ENCODE data around the gene LCN6.

The LCN6 gene

GRCh38 chr9:136738960-136739359 is 9.4 kb downstream of the LCN6 start:
- Histone ChIP-seq H3K4me2 (ENCODE audit: low read length) (no peak overlapping the region), H3K36me3 (ENCODE audit: insufficient read depth, low read length) (no peaks in the 10 kb centered on the region), H3K4me1 (ENCODE audit: control insufficient read depth, insufficient read depth, low read length) (peaks cover 8% of the 10 kb centered on the region), H3K27me3 (ENCODE audit: control insufficient read depth, insufficient read depth, low read length) (peaks cover 57% of the 10 kb centered on the region), H3K9me3 (replicated peaks; ENCODE audit: low read length) (no peaks in the 10 kb centered on the region), H3K9ac (ENCODE audit: low read depth, low read length) (no peak overlapping the region), H3K4me3 (ENCODE audit: low read length) (no peak overlapping the region)

- H3K27me3 ChIP-seq (ENCODE audit: control insufficient read depth, insufficient read depth, low read length) = peaks cover 28% of the 10 kb centered on the region
- no peak overlapping the region for H3K4me3 ChIP-seq (ENCODE audit: low read length)
- H3K4me1 ChIP-seq (ENCODE audit: control insufficient read depth, insufficient read depth, low read length) = peaks cover under 1% of the 10 kb centered on the region
- H3K9ac ChIP-seq (ENCODE audit: low read depth, low read length) = no peak overlapping the region
- no peak overlapping the region for H3K4me2 ChIP-seq (ENCODE audit: low read length)
- H3K36me3 ChIP-seq (ENCODE audit: insufficient read depth, low read length) = no peaks in the 10 kb centered on the region
- no peaks in the 10 kb centered on the region for H3K9me3 ChIP-seq (replicated peaks; ENCODE audit: low read length)
These were observed 12.4 kb downstream of the LCN6 start for GRCh38 chr9:136735812-136736480.

DNA sequence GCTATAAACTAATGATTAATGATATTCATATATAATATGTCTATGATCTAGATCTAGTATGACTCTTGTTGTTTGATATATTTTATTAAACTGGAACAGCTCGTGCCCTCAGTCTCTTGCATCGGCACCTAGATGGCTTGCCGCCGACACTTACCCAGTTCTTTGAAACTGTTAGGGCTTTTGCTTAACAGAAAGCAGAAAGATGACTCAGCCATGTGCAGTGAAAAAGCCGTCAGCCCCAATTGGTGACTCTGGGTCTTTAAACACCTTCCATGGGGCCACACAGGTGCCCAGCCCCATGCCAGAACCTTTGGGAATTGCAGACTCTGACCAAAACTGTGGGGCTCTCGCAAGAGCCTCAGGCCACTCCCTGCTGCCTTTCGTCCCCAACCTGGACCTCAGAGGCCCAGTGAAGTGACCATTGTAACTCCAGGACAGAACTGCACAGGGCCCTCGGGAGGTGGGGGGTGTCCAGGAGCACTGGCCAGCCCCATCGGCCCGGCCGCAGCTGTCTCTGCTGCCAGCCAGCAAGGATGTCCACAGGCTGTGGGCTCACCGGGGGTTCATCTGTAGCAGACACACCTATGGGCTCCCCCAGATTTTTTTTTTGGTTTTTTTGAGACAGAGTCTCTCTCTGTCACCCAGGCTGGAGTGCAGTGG is 13.4 kb downstream of the LCN6 start:
- H3K36me3 ChIP-seq (ENCODE audit: insufficient read depth, low read length) = no peaks in the 10 kb centered on the region

DNA sequence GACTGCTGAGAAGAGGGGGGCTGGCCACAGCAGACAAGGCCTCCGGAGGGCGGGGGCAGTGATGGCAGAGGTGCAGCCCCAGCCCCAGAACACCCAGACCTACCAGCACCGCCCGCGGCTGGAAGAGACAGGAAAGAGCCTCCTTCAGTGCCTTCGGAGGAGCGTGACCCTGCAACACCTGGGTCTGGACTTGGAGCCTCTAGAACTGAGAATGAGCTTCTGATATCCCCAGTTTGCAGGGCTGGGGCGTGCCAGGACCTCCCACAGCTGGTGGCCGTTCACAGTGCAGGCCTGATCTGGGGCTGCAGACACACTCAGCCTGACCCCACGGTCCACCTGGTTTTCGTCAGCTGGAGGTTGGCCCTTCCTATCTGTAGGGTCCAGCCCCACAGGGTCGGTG is 14.7 kb downstream of the LCN6 start:
- Histone ChIP-seq H3K36me3 (ENCODE audit: insufficient read depth, low read length) (no peaks in the 10 kb centered on the region), H3K4me3 (ENCODE audit: low read length) (no peak overlapping the region), H3K4me2 (ENCODE audit: low read length) (no peak overlapping the region), H3K9me3 (replicated peaks; ENCODE audit: low read length) (no peaks in the 10 kb centered on the region), H3K9ac (ENCODE audit: low read depth, low read length) (no peak overlapping the region), H3K4me1 (ENCODE audit: control insufficient read depth, insufficient read depth, low read length) (peaks cover 8% of the 10 kb centered on the region), H3K27me3 (ENCODE audit: control insufficient read depth, insufficient read depth, low read length) (peaks cover 6% of the 10 kb centered on the region)

More for the DNA sequence above, 13.4 kb downstream of the LCN6 start:
- no peaks in the 10 kb centered on the region for H3K9me3 ChIP-seq (replicated peaks; ENCODE audit: low read length)
- H3K27me3 ChIP-seq (ENCODE audit: control insufficient read depth, insufficient read depth, low read length) = peaks cover 19% of the 10 kb centered on the region
- no peak overlapping the region for H3K4me2 ChIP-seq (ENCODE audit: low read length)
- no peaks in the 10 kb centered on the region for H3K4me1 ChIP-seq (ENCODE audit: control insufficient read depth, insufficient read depth, low read length)
- no peak overlapping the region for H3K9ac ChIP-seq (ENCODE audit: low read depth, low read length)
- no peak overlapping the region for H3K4me3 ChIP-seq (ENCODE audit: low read length)

GRCh38 chr9:136732444-136733178 is 15.7 kb downstream of the LCN6 start:
- Histone ChIP-seq H3K36me3 (ENCODE audit: insufficient read depth, low read length) (no peaks in the 10 kb centered on the region), H3K27me3 (ENCODE audit: control insufficient read depth, insufficient read depth, low read length) (no peaks in the 10 kb centered on the region), H3K4me2 (ENCODE audit: low read length) (no peak overlapping the region), H3K9ac (ENCODE audit: low read depth, low read length) (no peak overlapping the region), H3K9me3 (replicated peaks; ENCODE audit: low read length) (no peaks in the 10 kb centered on the region), H3K4me3 (ENCODE audit: low read length) (no peak overlapping the region), H3K4me1 (ENCODE audit: control insufficient read depth, insufficient read depth, low read length) (peaks cover 8% of the 10 kb centered on the region)

GRCh38 chr9:136729926-136730325 is 18.4 kb downstream of the LCN6 start:
- Histone ChIP-seq H3K4me1 (ENCODE audit: control insufficient read depth, insufficient read depth, low read length) (peaks cover 25% of the 10 kb centered on the region), H3K4me3 (ENCODE audit: low read length) (no peak overlapping the region), H3K9me3 (replicated peaks; ENCODE audit: low read length) (no peaks in the 10 kb centered on the region), H3K27me3 (ENCODE audit: control insufficient read depth, insufficient read depth, low read length) (no peaks in the 10 kb centered on the region), H3K4me2 (ENCODE audit: low read length) (peak overlapping the region; percentile 99), H3K9ac (ENCODE audit: low read depth, low read length) (no peak overlapping the region), H3K36me3 (ENCODE audit: insufficient read depth, low read length) (peaks cover 18% of the 10 kb centered on the region)

DNA sequence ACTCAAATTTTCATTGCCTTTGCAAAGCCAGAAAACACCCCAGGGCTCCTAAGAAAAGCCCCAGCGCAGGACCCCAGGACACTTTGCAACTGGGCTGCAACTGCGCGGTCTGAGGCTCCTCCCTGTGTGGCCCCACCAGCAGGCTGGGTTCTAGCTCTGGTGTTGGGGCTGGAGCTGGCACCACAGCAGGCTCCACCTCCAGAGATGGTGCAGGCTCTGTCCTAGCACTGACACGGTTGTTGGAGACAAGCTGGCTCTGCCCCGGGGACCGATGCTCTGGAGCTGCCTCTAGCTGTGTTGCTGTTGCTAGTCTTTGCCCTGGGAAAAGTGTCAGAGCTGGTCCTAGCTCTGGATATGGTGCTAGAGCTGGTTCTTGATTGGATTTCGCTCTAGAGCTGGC is 19.2 kb downstream of the LCN6 start:
- H3K27me3 ChIP-seq (ENCODE audit: control insufficient read depth, insufficient read depth, low read length) = no peaks in the 10 kb centered on the region
- H3K4me2 ChIP-seq (ENCODE audit: low read length) = peak overlapping the region; percentile 99
- peak overlapping the region; percentile 96 for H3K4me3 ChIP-seq (ENCODE audit: low read length)
- H3K9ac ChIP-seq (ENCODE audit: low read depth, low read length) = peak overlapping the region; percentile 95
- no peaks in the 10 kb centered on the region for H3K9me3 ChIP-seq (replicated peaks; ENCODE audit: low read length)
- H3K4me1 ChIP-seq (ENCODE audit: control insufficient read depth, insufficient read depth, low read length) = peaks cover 25% of the 10 kb centered on the region
- peaks cover 26% of the 10 kb centered on the region for H3K36me3 ChIP-seq (ENCODE audit: insufficient read depth, low read length)

- no peaks in the 10 kb centered on the region for H3K9me3 ChIP-seq (replicated peaks; ENCODE audit: low read length)
- peak overlapping the region; percentile 99 for H3K4me2 ChIP-seq (ENCODE audit: low read length)
- peaks cover 31% of the 10 kb centered on the region for H3K36me3 ChIP-seq (ENCODE audit: insufficient read depth, low read length)
- peak overlapping the region; percentile 95 for H3K9ac ChIP-seq (ENCODE audit: low read depth, low read length)
- H3K4me3 ChIP-seq (ENCODE audit: low read length) = peak overlapping the region; percentile 96
- H3K4me1 ChIP-seq (ENCODE audit: control insufficient read depth, insufficient read depth, low read length) = peaks cover 25% of the 10 kb centered on the region
- H3K27me3 ChIP-seq (ENCODE audit: control insufficient read depth, insufficient read depth, low read length) = no peaks in the 10 kb centered on the region
These were observed 19.7 kb downstream of the LCN6 start for GRCh38 chr9:136728548-136729123.

DNA sequence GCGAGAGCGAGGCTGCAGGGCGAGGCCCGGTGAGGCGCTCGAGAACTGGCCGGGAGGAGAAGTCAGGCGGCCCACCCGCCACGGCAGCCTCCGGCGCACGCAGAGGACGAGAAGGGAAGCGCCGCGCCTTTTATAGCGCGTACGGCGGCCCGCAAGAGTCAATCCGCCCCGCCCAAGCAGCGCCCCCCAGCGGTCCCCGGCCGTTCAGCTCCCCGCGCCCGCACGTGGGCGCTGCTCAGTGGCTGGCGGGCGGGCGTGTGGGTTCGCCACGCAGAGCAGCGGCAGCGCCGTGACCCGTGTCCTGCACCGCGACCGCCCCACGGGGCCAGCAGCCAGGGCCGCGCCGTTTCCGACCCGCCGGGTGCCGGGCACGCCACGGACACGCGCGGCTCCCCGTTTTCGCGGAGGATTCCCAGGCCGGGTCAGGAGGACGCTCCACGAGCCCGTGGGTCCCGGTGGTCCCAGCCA is 20.2 kb downstream of the LCN6 start:
- Histone ChIP-seq H3K9ac (ENCODE audit: low read depth, low read length) (peak overlapping the region; percentile 95), H3K9me3 (replicated peaks; ENCODE audit: low read length) (no peaks in the 10 kb centered on the region), H3K27me3 (ENCODE audit: control insufficient read depth, insufficient read depth, low read length) (no peaks in the 10 kb centered on the region), H3K4me3 (ENCODE audit: low read length) (peak overlapping the region; percentile 96), H3K4me2 (ENCODE audit: low read length) (peak overlapping the region; percentile 99), H3K4me1 (ENCODE audit: control insufficient read depth, insufficient read depth, low read length) (peaks cover 25% of the 10 kb centered on the region), H3K36me3 (ENCODE audit: insufficient read depth, low read length) (peaks cover 37% of the 10 kb centered on the region)

- H3K9ac ChIP-seq (ENCODE audit: low read depth, low read length) = peak overlapping the region; percentile 95
- peaks cover 25% of the 10 kb centered on the region for H3K4me1 ChIP-seq (ENCODE audit: control insufficient read depth, insufficient read depth, low read length)
- H3K4me3 ChIP-seq (ENCODE audit: low read length) = peak overlapping the region; percentile 96
- no peaks in the 10 kb centered on the region for H3K9me3 ChIP-seq (replicated peaks; ENCODE audit: low read length)
- no peaks in the 10 kb centered on the region for H3K27me3 ChIP-seq (ENCODE audit: control insufficient read depth, insufficient read depth, low read length)
- peaks cover 44% of the 10 kb centered on the region for H3K36me3 ChIP-seq (ENCODE audit: insufficient read depth, low read length)
- H3K4me2 ChIP-seq (ENCODE audit: low read length) = peak overlapping the region; percentile 99
These were observed 21.6 kb downstream of the LCN6 start for GRCh38 chr9:136726631-136727191.

DNA sequence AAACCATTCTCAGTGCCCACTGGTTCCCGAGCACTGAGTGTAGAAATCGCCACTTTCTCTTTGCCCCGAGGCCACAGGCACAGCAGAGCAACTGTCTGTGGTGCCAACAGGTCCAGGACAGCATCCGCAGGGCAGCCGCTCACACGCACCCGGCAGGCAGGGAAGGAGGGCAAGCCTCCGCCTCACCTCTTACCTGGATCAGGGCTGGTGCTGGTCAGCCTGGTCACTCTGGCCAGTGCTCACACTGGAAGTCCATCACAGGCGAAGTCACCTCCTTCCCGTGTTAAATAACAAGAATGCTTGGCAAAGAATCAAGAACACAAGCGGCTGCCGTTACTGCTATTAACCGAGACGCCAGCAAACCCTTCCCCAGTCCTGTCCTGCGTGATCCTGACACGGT is 22.2 kb downstream of the LCN6 start:
- Histone ChIP-seq H3K9me3 (replicated peaks; ENCODE audit: low read length) (no peaks in the 10 kb centered on the region), H3K4me1 (ENCODE audit: control insufficient read depth, insufficient read depth, low read length) (peaks cover 31% of the 10 kb centered on the region), H3K36me3 (ENCODE audit: insufficient read depth, low read length) (peaks cover 44% of the 10 kb centered on the region), H3K4me2 (ENCODE audit: low read length) (peak overlapping the region; percentile 99), H3K27me3 (ENCODE audit: control insufficient read depth, insufficient read depth, low read length) (no peaks in the 10 kb centered on the region), H3K4me3 (ENCODE audit: low read length) (peak overlapping the region; percentile 96), H3K9ac (ENCODE audit: low read depth, low read length) (peak overlapping the region; percentile 95)
